Nephron progenitor cell (in vitro differentiated cells): Measurements from ENCODE around the gene GNAO1.

Experiments used
- DNase-seq: peaks from one replicate; pipeline ENCODE4 v3.0.0; 2021
- H3K27ac Mint-ChIP-seq: 2 replicates; pipeline ENCODE4 v1.8.0; 2021; ENCODE audit warnings: mild to moderate bottlenecking, moderate library complexity, mixed read lengths
- H3K27me3 Mint-ChIP-seq: 2 replicates; pipeline ENCODE4 v1.8.0; 2021; ENCODE audit warnings: mild to moderate bottlenecking, low read depth, mixed read lengths; ENCODE audit not compliant: poor library complexity
- H3K36me3 Mint-ChIP-seq: 2 replicates; pipeline ENCODE4 v1.8.0; 2021; ENCODE audit warnings: low read depth, mixed read lengths
- H3K4me1 Mint-ChIP-seq: 2 replicates; pipeline ENCODE4 v1.8.0; 2021; ENCODE audit warnings: mixed read lengths
- H3K4me3 Mint-ChIP-seq: 2 replicates; pipeline ENCODE4 v1.8.0; 2021; ENCODE audit warnings: mild to moderate bottlenecking, moderate library complexity, mixed read lengths
- H3K9me3 Mint-ChIP-seq: 2 replicates; pipeline ENCODE4 v1.8.0; 2021; ENCODE audit warnings: mild to moderate bottlenecking, moderate library complexity, mixed read lengths
- CTCF ChIP-seq: fragments of 200-600 bp; sonication (generic); IDR thresholded peaks from 2 replicates; pipeline ENCODE4 v1.5.0; 2021; ENCODE audit warnings: antibody characterized with exemption

The GNAO1 gene

GRCh38 chr16:56275076-56275475, 83.8 kb downstream of the GNAO1 start:
- no peak for TF ChIP-seq CTCF
- DNase-seq, result no peak
- H3K4me1 Mint-ChIP-seq, result peaks cover 6% of the 10 kb centered on the region
- no peaks in the 10 kb centered on the region for H3K36me3 Mint-ChIP-seq
- no peak overlapping the region for H3K27ac Mint-ChIP-seq
- H3K4me3 Mint-ChIP-seq, result no peak overlapping the region
- H3K9me3 Mint-ChIP-seq, result peaks cover 17% of the 10 kb centered on the region
- peaks cover 21% of the 10 kb centered on the region for H3K27me3 Mint-ChIP-seq

GRCh38 chr16:56275801-56276200, 84.5 kb downstream of the GNAO1 start:
- Mint-ChIP-seq H3K4me3 (no peak overlapping the region), H3K27ac (no peak overlapping the region), H3K4me1 (peaks cover 4% of the 10 kb centered on the region), H3K36me3 (no peaks in the 10 kb centered on the region), H3K27me3 (peaks cover 25% of the 10 kb centered on the region), H3K9me3 (peaks cover 17% of the 10 kb centered on the region)
- TF ChIP-seq CTCF, result no peak
- DNase-seq, result no peak

- Mint-ChIP-seq H3K9me3 (peaks cover 17% of the 10 kb centered on the region), H3K4me3 (no peak overlapping the region)
- peak; percentile 51 for DNase-seq
Observed at GRCh38 chr16:56277075-56277474, 85.8 kb downstream of the GNAO1 start.

GRCh38 chr16:56278196-56278855, 87.0 kb downstream of the GNAO1 start:
- no peak overlapping the region for H3K4me3 Mint-ChIP-seq
- TF ChIP-seq CTCF, result no peak
- H3K36me3 Mint-ChIP-seq, result no peaks in the 10 kb centered on the region
- H3K9me3 Mint-ChIP-seq, result peaks cover 16% of the 10 kb centered on the region
- H3K27me3 Mint-ChIP-seq, result peaks cover 24% of the 10 kb centered on the region
- no peak for DNase-seq
- peak overlapping the region; percentile 5 for H3K27ac Mint-ChIP-seq
- peaks cover 16% of the 10 kb centered on the region for H3K4me1 Mint-ChIP-seq

More at GRCh38 chr16:56277075-56277474, 85.8 kb downstream of the GNAO1 start:
- H3K27ac Mint-ChIP-seq, result no peak overlapping the region
- peaks cover 24% of the 10 kb centered on the region for H3K27me3 Mint-ChIP-seq
- H3K4me1 Mint-ChIP-seq, result peaks cover 12% of the 10 kb centered on the region
- no peaks in the 10 kb centered on the region for H3K36me3 Mint-ChIP-seq
- TF ChIP-seq CTCF, result peak; percentile 46

GRCh38 chr16:56279132-56279531, 87.8 kb downstream of the GNAO1 start:
- H3K4me3 Mint-ChIP-seq, result no peak overlapping the region
- no peak overlapping the region for H3K27ac Mint-ChIP-seq
- no peak for TF ChIP-seq CTCF
- DNase-seq, result no peak
- H3K4me1 Mint-ChIP-seq, result peaks cover 17% of the 10 kb centered on the region
- H3K27me3 Mint-ChIP-seq, result peaks cover 18% of the 10 kb centered on the region
- peaks cover 9% of the 10 kb centered on the region for H3K9me3 Mint-ChIP-seq
- H3K36me3 Mint-ChIP-seq, result no peaks in the 10 kb centered on the region

- peaks cover 17% of the 10 kb centered on the region for H3K27me3 Mint-ChIP-seq
- peaks cover 3% of the 10 kb centered on the region for H3K9me3 Mint-ChIP-seq
- H3K4me1 Mint-ChIP-seq, result peaks cover 25% of the 10 kb centered on the region
- TF ChIP-seq CTCF, result no peak
- H3K27ac Mint-ChIP-seq, result no peak overlapping the region
- H3K4me3 Mint-ChIP-seq, result no peak overlapping the region
- no peak for DNase-seq
- no peaks in the 10 kb centered on the region for H3K36me3 Mint-ChIP-seq
Observed at GRCh38 chr16:56279914-56280313, 88.6 kb downstream of the GNAO1 start.
